Gastroesophageal sphincter (tissue), 3 donors: ENCODE data around the gene ADGRL1.
"Not testable (repeated sequence)": the region's sequence is repeated elsewhere in the genome, so short reads cannot be mapped to it uniquely, and the experiment has no call there.

Experiments
- EP300 ChIP-seq: sonication (generic); formaldehyde crosslinking; IDR thresholded peaks from one replicate; pipeline ENCODE4 v1.6.1; 2017; ENCODE audit warnings: antibody characterized with exemption, mild to moderate bottlenecking
- TF ChIP-seq, protein P1 (sequence below), 4 experiments: fragments of 200-600 bp in 2 of 4; fragments of 450-650 bp in 2 of 4; sonication (generic) in 1 of 4; IDR thresholded peaks; one replicate each; pipeline ENCODE4 v1.5.1; 2017 to 2019; ENCODE audit warnings: antibody characterized with exemption in 4 of 4, mild to moderate bottlenecking in 2 of 4, moderate library complexity in 2 of 4

DNA sequence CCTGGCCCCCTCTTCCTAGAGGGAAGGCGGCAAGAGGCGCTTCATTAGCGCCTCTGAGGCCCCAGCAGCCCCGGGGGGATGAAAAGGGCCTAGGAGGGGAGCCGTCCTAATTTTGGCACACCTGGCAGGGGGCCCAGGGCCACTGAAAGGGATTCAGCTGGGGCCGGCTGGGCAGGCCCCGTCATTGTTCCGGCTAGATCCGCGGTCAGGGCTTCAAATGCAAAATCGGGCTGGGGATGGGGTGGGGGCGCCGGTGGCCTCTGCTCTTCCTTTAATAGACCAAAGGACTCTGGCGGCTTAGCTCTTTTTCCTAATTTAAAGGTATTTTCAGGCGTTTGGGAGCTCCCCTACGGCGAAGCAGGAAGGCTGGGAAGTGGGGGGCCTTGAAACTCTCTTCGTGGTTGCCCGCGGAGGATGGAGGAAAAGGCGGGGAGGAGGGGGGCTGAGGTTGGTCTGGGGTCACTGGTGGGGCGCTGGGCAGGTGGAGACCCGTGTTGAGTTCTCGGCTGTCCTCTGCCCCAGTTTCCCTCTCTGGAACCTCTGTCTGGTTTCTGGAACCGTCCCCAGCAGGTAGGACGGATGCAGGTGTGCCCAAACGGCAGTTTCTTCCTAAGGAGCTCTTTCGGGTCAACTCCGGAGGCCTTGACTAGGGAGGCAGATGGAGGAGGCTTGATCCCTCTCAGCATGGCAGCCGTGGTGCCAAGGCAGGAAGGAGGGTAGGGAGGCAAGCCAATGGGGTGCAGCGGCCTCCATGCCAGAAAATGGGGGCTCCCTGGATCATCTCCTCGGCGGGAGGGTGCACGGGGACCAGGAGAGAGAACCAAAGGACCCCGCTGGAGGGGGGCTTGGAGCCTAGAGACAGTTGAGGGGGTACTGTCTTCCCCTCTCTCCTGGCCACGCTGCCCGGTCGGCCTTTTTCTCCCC lies 41.8 kb upstream of the ADGRL1 start:
- TF ChIP-seq, protein P1, sequence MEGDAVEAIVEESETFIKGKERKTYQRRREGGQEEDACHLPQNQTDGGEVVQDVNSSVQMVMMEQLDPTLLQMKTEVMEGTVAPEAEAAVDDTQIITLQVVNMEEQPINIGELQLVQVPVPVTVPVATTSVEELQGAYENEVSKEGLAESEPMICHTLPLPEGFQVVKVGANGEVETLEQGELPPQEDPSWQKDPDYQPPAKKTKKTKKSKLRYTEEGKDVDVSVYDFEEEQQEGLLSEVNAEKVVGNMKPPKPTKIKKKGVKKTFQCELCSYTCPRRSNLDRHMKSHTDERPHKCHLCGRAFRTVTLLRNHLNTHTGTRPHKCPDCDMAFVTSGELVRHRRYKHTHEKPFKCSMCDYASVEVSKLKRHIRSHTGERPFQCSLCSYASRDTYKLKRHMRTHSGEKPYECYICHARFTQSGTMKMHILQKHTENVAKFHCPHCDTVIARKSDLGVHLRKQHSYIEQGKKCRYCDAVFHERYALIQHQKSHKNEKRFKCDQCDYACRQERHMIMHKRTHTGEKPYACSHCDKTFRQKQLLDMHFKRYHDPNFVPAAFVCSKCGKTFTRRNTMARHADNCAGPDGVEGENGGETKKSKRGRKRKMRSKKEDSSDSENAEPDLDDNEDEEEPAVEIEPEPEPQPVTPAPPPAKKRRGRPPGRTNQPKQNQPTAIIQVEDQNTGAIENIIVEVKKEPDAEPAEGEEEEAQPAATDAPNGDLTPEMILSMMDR (IDR thresholded peaks at IDR 0.05): not testable (repeated sequence)
- not testable (repeated sequence) for TF ChIP-seq EP300
